Measurements from ENCODE around the gene ZNF763.
"Not testable (repeated sequence)": the region's sequence is repeated elsewhere in the genome, so short reads cannot be mapped to it uniquely, and the experiment has no call there.

Gene ZNF763

DNA sequence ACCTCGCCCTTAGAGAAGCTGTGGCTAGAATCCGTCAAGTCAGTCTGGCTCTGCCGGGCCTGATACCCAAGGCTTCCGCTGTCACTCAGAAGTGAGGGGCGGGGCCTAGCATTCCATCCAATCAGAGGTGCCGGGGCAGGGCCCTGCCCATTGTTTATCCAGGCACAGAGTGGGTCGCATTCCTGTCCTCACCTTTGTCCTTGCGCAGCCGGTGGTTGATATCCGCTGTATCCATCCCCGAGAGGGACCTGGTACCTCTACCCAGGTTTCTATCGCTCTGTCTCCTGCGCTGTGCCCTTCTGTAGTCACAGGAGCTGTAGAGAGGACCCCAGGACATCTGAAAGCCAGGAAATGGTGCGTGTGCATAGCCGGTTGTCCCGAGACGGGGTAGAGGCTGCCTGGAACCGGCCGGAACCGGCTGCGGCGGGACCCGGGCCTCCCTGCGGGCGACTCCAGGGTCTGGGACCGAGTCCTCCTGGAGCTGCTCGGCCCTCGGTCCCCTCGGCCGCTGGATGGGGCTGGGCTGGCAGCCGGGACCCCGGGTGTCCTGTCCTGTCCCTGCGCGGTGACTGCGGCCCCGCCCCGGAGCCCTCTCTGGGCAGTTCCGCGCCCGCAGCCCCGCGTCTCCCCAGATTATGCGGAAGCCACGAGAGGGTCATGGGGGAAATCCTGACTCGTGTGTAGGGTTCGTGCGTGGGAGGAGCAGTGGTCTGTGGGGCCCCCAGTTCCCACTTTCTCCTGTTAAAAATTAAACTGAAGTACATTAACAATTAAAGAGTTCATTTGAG lies at the start of gene ZNF763:
TSS of gene ZNF763 (plus strand) at position 183 of the 788 bp plus-strand sequence. CDS start at position 352, 169 bp downstream.
- DNase-seq (ENCODE audit: low read depth in 2 of 2, low spot score in 1 of 2) = peak; percentile 71 to 73

DNA sequence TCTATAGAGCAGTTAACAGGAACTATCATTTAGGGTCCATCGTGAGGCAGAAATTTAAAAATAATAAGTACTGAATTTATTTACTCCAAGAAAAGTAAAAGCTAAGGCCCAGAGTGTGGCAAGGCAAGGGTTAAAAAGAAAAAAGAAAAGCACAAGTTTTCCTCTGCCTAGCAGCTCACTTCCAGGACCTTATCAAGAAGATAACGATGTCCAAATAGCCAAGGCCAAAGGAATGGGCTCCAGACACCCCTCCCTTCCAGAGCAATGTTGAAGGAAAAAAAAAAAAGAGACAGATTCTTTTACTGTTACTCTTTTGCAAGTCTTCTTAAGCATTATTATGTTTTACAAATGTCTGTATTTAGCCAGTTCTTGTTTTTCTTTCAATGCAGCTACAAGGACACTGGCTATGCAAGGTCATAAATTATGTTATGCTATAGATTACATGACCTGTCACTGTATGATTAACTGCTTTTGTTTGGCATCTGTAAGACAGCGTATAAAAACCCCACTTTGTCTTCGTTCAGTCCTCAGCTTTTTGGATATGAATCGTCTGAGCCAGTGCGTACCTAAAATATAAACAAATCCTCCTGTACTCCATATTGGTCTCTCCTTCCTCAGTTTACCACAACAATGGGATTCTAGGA lies 42.9 kb upstream of the ZNF763 start:
- DNase-seq (ENCODE audit: low read depth in 2 of 2, low spot score in 1 of 2) = no peak

DNA sequence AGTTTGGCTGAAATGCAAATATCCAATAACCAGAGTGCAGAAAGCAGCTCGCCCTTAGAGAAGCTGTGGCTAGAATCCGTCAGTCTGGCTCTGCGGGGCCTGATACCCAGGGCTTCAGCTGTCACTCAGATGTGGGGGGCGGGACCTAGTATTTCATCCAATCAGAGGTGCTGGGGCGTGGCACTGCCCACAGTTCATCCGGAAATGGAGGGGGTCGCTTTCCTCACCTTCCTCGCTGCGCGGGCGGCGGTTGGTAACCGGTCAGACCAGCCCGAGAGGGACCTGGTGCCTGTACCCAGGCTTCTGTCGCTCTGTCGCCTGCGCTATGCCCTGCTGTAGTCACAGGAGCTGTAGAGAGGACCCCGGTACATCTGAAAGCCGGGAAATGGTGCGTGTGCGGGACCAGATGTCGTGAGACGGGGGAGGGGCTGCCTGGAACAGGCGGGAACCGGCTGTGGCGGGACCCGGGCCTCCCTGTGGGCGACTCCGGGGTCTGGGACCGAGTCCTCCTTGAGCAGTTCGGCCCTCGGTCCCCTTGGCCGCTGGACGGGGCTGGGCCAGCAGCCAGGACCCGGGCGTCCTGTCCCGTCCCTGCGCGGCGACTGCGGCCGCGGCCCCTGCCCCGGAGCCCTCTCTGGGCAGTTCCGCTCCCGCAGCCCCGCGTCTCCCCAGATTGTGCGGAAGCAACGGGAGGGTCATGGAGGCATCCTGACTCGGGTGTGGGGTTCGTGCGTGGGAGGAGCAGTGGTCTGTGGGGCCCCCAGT lies 39.8 kb upstream of the ZNF763 start, which contains the start of gene ZNF700:
TSS of gene ZNF700 (plus strand) at position 222 of the 765 bp plus-strand sequence. CDS start at position 326, 104 bp downstream.
- peak; percentile 85 to 87 for DNase-seq (ENCODE audit: low read depth in 2 of 2, low spot score in 1 of 2)

DNA sequence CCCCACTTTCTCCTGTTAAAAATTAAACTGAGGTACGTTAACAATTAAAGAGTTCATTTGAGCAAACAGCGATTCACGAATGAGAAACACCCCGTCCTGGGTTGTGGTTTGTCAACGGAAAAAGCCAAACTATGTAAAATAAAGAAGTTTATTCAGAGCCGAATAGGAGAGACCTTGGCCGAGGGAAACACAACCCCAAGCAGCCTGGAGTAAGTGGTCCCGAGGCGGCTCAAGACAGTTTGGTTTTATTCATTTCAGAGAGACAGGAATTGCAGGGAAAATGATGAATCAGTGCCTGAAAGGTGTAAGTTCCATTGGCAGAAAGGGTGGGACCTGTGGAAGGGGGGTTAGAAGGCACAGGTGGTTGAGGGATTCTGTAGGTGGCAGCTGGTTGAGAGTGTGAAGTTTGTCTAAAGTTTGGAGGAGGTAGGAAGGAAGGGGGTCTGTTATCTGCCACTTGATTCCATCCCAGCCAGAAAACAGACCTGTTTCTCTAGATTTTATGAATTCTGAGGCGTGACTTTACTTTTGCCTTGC lies 39.1 kb upstream of the ZNF763 start:
- DNase-seq (ENCODE audit: low read depth in 2 of 2, low spot score in 1 of 2) = not testable (repeated sequence)

DNA sequence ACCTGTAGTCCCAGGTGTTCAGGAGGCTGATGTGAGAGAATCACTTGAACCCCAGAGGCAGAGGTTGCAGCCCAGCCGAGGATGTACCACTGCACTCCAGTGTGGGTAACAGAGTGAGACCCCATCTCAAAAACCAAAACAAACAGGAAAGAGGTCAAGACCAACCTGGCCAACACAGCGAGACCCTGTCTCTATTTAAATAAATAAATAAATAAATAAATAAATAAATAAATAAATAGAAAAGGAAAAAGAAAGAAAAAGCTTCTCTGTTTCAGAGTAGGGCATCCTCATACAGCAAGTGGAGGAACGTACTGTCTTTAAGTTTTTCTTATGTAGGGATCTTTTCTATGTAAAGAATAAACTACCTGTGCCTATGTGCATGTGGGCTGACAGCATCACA lies 37.6 kb upstream of the ZNF763 start:
- DNase-seq (ENCODE audit: low read depth in 2 of 2, low spot score in 1 of 2) = no peak

DNA sequence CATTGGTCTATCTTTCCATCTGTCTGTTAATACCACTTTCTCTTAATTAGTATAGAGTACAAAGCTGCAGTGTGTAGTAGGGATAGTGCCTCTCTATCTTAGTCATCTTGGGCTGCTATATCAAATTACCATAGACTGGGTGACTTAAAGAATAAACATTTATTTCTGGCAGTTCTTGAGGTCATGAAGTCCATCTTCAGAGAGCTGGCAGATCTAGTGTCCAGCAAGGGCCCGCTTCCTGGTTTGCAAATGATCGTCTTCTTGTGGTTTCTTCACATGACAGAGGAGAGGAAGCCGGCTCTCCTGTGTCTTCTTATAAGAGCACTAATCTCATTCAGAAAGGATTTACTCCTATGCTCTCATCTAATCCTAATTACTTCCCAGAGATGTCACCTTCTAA lies 33.8 kb upstream of the ZNF763 start:
- DNase-seq (ENCODE audit: low read depth in 2 of 2, low spot score in 1 of 2) = no peak

DNA sequence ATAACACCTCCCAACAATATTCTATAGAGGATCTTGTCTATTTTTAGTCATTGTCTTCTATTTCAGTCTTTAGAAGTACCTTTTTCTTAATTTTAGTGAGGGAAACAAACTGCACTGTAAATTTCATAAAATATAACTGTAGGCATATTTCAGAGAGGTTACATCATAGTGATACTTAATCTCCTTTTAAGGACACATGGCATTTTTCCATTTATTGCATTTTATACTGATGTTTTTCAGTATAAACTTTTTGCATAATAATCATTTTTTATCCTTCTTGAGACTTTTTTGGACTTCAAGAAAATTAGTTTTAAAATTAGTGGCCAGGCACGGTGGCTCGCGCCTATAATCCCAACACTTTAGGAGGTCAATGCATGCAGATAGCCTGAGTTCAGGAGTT lies 33.3 kb upstream of the ZNF763 start:
- DNase-seq (ENCODE audit: low read depth in 2 of 2, low spot score in 1 of 2) = no peak

DNA sequence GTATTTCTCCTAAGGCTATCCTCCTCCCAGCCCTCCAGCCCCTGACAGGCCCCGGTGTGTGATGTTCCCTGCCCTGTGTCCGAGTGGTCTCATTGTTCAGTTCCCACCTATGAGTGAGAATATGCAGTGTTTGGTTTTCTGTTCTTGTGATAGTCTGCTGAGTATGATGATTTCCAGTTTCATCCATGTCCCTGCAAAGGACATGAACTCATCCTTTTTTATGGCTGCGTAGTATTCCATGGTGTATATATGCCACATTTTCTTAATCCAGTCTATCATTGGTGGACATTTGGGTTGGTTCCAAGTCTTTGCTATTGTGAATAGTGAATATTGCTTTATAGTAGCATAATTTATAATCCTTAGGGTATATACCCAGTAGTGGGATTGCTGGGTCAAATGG lies 29.0 kb upstream of the ZNF763 start:
- DNase-seq (ENCODE audit: low read depth in 2 of 2, low spot score in 1 of 2) = not testable (repeated sequence)

DNA sequence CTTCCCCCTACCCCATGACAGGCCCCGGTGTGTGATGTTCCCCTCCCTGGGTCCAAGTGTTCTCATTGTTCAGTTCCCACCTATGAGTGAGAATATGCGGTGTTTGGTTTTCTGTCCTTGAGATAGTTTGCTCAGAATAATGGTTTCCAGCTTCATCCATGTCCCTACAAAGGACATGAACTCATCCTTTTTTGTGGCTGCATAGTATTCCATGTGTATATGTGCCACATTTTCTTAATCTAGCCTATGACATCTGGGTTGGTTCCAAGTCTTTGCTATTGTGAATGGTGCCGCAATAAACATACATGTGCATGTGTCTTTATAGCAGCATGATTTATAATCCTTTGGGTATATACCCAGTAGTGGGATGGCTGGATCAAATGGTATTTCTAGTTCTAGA lies 26.5 kb upstream of the ZNF763 start:
- DNase-seq (ENCODE audit: low read depth in 2 of 2, low spot score in 1 of 2) = not testable (repeated sequence)

DNA sequence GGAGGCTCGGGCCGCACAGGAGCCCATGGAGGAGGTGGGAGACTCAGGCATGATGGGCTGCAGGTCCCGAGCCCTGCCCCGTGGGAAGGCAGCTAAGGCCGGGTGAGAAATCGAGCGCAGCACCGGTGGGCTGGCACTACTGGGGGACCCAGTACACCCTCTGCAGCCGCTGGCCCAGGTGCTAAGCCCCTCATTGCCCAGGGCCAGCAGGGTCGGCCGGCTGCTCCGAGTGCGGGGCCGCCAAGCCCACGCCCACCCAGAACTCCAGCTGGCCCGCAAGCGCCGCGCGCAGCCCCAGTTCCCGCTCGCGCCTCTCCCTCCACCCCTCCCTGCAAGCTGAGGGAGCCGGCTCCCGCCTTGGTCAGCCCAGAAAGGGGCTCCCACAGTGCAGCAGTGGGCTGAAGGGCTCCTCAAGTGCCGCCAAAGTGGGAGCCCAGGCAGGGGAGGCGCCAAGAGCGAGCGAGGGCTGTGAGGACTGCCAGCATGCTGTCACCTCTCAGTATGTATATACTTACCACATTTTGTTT lies 23.4 kb upstream of the ZNF763 start:
- DNase-seq (ENCODE audit: low read depth in 2 of 2, low spot score in 1 of 2) = not testable (repeated sequence)

DNA sequence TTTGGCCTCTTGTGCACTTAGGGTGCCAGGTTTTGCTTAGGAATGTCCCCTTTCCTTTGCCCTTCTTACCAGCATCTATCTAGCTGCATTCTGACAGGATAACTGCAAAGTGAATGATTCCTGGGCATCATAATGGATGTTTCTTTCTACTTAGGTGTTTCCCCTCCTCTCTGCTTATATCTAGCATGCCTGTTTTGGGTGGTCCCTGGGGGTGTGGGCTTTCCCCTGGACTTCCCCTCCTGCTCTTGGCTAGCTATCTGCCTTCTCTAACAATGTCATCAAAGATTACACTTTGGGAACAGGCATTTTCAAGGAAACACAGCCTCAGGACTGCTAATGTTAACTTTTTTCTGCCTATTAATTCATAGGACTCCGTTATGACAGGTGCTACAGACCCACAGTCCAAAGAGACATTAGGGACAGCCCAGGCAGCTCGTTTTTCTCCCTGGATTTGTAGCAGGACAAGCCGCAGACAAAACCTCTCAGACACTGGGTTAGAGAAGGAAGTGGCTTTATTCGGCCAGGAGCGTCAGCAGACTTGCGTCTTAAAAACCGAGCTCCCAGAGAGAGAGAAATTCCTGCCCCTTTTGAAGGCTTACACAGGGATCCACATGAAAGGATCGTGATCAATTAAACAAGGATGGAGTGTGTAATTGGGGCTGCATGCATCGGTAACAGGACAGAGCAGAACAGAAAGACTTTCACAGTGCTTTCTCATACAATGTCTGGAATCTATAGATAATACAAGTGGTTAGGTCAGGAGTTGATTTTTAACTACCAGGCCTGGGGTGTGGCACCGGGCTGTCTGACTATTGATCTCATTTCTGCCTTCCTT lies 22.6 kb upstream of the ZNF763 start:
- no peak for DNase-seq (ENCODE audit: low read depth in 2 of 2, low spot score in 1 of 2)

DNA sequence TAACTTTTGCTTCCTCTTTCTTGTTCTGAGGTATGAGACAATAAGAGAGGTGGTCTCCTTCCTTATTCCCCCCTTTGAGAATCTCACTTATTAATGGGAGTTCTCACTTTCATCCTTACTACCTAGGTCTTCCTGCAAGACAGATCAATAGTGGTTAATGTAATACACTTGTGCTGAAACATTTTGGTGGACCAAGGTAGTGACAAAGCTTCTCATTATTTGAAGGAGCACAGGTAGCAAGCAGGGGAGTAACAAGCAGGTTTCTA lies 22.1 kb upstream of the ZNF763 start:
- no peak for DNase-seq (ENCODE audit: low read depth in 2 of 2, low spot score in 1 of 2)

DNA sequence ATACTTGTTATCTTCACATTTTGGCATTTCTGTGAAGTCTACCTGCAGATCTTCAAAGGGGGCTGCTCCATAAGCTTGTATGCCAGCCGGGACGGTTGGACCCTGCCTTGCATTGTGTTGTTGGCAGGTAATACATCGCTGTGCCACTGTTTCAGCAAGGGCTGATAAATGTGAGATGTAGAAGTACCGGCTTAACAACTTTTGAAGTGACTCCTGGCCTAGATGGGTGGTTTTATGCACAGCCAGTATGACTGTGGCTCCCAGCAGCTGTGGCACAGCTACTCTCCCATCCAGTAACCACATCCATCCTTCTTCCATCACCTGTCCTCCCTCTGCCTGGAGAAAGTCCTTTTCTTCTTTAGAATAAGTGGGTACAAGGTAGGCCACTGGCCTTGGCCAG lies 20.2 kb upstream of the ZNF763 start:
- no peak for DNase-seq (ENCODE audit: low read depth in 2 of 2, low spot score in 1 of 2)

DNA sequence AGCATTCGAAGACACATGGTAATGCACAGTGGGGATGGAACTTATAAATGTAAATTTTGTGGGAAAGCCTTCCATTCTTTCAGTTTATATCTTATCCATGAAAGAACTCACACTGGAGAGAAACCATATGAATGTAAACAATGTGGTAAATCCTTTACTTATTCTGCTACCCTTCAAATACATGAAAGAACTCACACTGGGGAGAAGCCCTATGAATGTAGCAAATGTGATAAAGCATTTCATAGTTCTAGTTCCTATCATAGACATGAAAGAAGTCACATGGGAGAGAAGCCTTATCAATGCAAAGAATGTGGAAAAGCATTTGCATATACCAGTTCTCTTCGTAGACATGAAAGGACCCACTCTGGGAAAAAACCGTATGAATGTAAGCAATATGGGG lies 16.2 kb upstream of the ZNF763 start:
- DNase-seq (ENCODE audit: low read depth in 2 of 2, low spot score in 1 of 2) = no peak

DNA sequence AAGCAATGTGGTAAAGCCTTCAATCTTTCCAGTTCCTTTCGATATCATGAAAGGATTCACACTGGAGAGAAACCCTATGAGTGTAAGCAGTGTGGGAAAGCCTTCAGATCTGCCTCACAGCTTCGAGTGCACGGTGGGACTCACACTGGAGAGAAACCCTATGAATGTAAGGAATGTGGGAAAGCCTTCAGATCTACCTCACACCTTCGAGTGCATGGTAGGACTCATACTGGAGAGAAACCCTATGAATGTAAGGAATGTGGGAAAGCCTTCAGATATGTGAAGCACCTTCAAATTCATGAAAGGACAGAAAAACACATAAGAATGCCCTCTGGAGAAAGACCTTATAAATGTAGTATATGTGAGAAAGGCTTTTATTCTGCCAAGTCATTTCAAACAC lies 15.6 kb upstream of the ZNF763 start:
- DNase-seq (ENCODE audit: low read depth in 2 of 2, low spot score in 1 of 2) = no peak

DNA sequence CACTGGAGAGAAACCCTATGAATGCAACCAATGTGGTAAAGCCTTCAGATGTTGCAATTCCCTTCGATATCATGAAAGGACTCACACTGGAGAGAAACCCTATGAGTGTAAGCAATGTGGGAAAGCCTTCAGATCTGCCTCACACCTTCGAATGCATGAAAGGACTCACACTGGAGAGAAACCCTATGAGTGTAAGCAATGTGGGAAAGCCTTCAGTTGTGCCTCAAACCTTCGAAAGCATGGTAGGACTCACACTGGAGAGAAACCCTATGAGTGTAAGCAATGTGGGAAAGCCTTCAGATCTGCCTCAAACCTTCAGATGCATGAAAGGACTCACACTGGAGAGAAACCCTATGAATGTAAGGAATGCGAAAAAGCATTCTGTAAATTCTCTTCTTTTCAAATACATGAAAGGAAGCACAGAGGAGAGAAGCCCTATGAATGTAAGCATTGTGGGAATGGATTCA lies 15.2 kb upstream of the ZNF763 start:
- DNase-seq (ENCODE audit: low read depth in 2 of 2, low spot score in 1 of 2) = not testable (repeated sequence)

DNA sequence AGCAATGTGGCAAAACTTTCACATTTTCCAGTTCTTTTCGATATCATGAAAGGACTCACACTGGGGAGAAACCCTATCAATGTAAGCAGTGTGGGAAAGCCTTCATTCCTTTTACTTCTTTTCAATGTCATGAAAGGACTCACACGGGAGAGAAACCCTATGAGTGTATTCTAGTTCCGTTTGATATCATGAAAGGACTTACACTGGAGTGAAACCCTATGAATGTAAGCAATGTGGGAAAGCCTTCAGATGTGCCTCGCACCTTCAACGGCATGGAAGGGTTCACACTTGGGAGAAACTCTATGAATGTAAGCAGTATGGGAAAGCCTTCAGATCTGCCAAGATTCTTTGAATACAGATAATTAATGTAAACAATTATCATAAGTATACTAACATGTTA lies 14.5 kb upstream of the ZNF763 start:
- DNase-seq (ENCODE audit: low read depth in 2 of 2, low spot score in 1 of 2) = no peak

DNA sequence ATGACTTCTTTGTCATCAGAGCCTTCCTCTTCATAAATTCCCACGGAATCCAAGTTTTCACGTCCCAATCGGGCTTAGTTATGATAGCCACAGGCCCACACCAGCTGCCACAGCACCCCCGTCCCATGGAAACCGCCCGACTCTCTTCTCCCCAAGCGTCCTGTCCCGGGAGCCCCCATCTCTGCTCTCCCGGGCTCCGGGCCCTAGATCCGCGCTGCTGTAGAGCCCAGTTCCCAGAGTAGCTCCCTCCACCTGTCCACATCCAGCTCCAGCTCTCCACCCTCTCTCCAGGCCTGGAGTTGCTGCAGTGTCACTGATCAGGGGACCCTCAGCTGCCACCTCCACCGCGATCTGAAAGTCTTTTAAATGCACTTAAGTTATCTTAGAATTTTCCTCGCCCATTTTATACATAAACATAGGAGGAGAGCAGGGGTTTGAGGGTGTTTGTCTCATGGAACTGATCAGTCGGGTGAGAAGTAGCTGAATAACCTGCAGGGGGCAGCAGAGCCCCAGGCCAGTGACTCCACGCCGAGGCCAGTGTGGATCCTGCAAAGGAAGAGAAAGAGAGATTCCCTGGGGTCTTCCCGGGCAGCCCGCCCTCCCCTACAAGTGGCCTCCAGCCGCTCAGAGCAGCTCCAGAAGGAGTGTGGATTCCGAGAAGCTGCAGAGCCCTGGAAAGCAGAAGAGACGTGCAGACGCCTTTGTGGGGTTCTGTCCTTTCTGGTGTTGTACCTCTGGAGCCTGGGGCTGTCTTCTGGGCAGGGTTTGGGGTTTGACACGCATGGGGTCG lies 1.1 kb upstream of the ZNF763 start:
- peak; percentile 36 to 64 for DNase-seq (ENCODE audit: low read depth in 2 of 2, low spot score in 1 of 2)

DNA sequence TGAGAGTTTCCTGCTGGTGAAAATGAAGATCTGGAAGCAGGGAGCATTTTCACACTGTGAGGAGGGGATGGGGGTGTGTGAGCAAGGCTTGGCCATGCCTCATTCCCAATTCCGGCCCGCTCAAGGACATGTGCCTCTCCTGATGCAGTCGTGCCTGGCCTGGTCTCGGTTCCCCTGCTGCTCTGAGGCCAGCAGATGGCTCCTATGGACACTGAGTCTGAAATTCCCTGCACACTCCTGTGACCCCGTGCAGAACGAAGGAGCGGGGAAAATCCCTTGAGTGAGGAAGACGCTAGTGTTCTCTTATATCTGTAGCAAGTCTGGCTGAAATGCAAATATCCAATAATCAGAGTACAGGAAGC lies 363 bp upstream of the ZNF763 start:
- DNase-seq (ENCODE audit: low read depth in 2 of 2, low spot score in 1 of 2) = no peak

DNA sequence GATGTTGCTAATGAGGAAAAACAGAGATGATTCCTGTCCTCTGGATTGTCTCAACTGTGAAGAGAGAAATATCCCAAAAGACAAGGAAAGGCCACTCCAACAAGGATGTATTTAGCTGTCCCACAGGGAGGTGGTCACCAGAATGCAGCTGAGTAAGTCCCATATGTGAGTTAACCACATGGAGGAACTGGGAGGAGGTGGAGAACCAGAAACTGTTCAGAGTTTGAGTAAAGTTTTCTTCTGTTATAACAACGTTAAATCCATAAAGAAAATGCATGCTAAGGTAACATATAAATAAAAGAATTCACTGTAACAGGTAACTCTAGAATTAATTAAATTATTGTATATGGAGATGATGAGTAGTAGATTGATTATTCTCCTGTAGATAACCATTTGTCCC lies 5.3 kb downstream of the ZNF763 start:
- no peak for DNase-seq (ENCODE audit: low read depth in 2 of 2, low spot score in 1 of 2)
